Rectal smooth muscle tissue (tissue), 1 donor: ENCODE results near the gene CPNE8.

Experiments
- H3K27ac ChIP-seq: one replicate; pipeline ENCODE4 v1.7.0; 2013; ENCODE audit warnings: low read depth, low read length, inconsistent platforms
- H3K27me3 ChIP-seq: one replicate; pipeline ENCODE4 v1.7.0; 2013; ENCODE audit warnings: low read length; ENCODE audit not compliant: control insufficient read depth, insufficient read depth
- H3K36me3 ChIP-seq: one replicate; pipeline ENCODE4 v1.7.0; 2013; ENCODE audit warnings: low read length; ENCODE audit not compliant: control insufficient read depth, insufficient read depth
- H3K4me1 ChIP-seq: one replicate; pipeline ENCODE4 v1.7.0; 2013; ENCODE audit warnings: low read length; ENCODE audit not compliant: control insufficient read depth, insufficient read depth
- H3K4me3 ChIP-seq: one replicate; pipeline ENCODE4 v1.7.0; 2013; ENCODE audit warnings: low read length
- H3K9ac ChIP-seq: one replicate; pipeline ENCODE4 v1.7.0; 2013; ENCODE audit warnings: low read length

Gene CPNE8

GRCh38 chr12:38889297-38889815, 16.0 kb downstream of the CPNE8 start:
- no peaks in the 10 kb centered on the region for H3K36me3 ChIP-seq
- H3K27me3 ChIP-seq: no peaks in the 10 kb centered on the region
- no peak overlapping the region for H3K9ac ChIP-seq
- H3K4me3 ChIP-seq: no peak overlapping the region
- no peak overlapping the region for H3K27ac ChIP-seq
- H3K4me1 ChIP-seq: no peaks in the 10 kb centered on the region

GRCh38 chr12:38887770-38888169, 17.6 kb downstream of the CPNE8 start:
- Histone ChIP-seq H3K27ac (no peak overlapping the region), H3K9ac (no peak overlapping the region), H3K4me1 (no peaks in the 10 kb centered on the region), H3K27me3 (no peaks in the 10 kb centered on the region), H3K36me3 (no peaks in the 10 kb centered on the region), H3K4me3 (no peak overlapping the region)

- no peak overlapping the region for H3K27ac ChIP-seq
- H3K9ac ChIP-seq: no peak overlapping the region
- no peaks in the 10 kb centered on the region for H3K4me1 ChIP-seq
These were observed 18.5 kb downstream of the CPNE8 start for GRCh38 chr12:38886931-38887330.

GRCh38 chr12:38886064-38886463, 19.3 kb downstream of the CPNE8 start:
- H3K9ac ChIP-seq: no peak overlapping the region
- no peaks in the 10 kb centered on the region for H3K36me3 ChIP-seq
- no peaks in the 10 kb centered on the region for H3K4me1 ChIP-seq
- no peak overlapping the region for H3K27ac ChIP-seq
- no peak overlapping the region for H3K4me3 ChIP-seq
- no peaks in the 10 kb centered on the region for H3K27me3 ChIP-seq

More at GRCh38 chr12:38886931-38887330, 18.5 kb downstream of the CPNE8 start:
- H3K4me3 ChIP-seq: no peak overlapping the region
- H3K27me3 ChIP-seq: no peaks in the 10 kb centered on the region
- no peaks in the 10 kb centered on the region for H3K36me3 ChIP-seq

- Histone ChIP-seq H3K27ac (no peak overlapping the region), H3K4me3 (no peak overlapping the region), H3K9ac (no peak overlapping the region), H3K36me3 (no peaks in the 10 kb centered on the region), H3K27me3 (no peaks in the 10 kb centered on the region), H3K4me1 (no peaks in the 10 kb centered on the region)
These were observed 20.7 kb downstream of the CPNE8 start for GRCh38 chr12:38884666-38885065.

- H3K27ac ChIP-seq: no peak overlapping the region
- no peak overlapping the region for H3K9ac ChIP-seq
- no peak overlapping the region for H3K4me3 ChIP-seq
- no peaks in the 10 kb centered on the region for H3K4me1 ChIP-seq
- no peaks in the 10 kb centered on the region for H3K36me3 ChIP-seq
- H3K27me3 ChIP-seq: no peaks in the 10 kb centered on the region
These were observed 21.7 kb downstream of the CPNE8 start for GRCh38 chr12:38883629-38884134.

- Histone ChIP-seq H3K27me3 (no peaks in the 10 kb centered on the region), H3K9ac (no peak overlapping the region), H3K36me3 (no peaks in the 10 kb centered on the region), H3K27ac (no peak overlapping the region), H3K4me1 (no peaks in the 10 kb centered on the region), H3K4me3 (no peak overlapping the region)
These were observed 25.1 kb downstream of the CPNE8 start for GRCh38 chr12:38880288-38880687.

- H3K36me3 ChIP-seq: no peaks in the 10 kb centered on the region
These were observed 26.4 kb downstream of the CPNE8 start for GRCh38 chr12:38878986-38879385.

GRCh38 chr12:38878333-38878705, 27.1 kb downstream of the CPNE8 start:
- no peak overlapping the region for H3K27ac ChIP-seq
- no peaks in the 10 kb centered on the region for H3K4me1 ChIP-seq
- no peaks in the 10 kb centered on the region for H3K36me3 ChIP-seq
- H3K9ac ChIP-seq: no peak overlapping the region
- no peak overlapping the region for H3K4me3 ChIP-seq
- no peaks in the 10 kb centered on the region for H3K27me3 ChIP-seq

More at GRCh38 chr12:38878986-38879385, 26.4 kb downstream of the CPNE8 start:
- H3K4me3 ChIP-seq: no peak overlapping the region
- H3K27ac ChIP-seq: no peak overlapping the region
- H3K9ac ChIP-seq: no peak overlapping the region
- no peaks in the 10 kb centered on the region for H3K4me1 ChIP-seq
- H3K27me3 ChIP-seq: no peaks in the 10 kb centered on the region

- H3K9ac ChIP-seq: no peak overlapping the region
- no peak overlapping the region for H3K4me3 ChIP-seq
- no peaks in the 10 kb centered on the region for H3K4me1 ChIP-seq
- H3K36me3 ChIP-seq: no peaks in the 10 kb centered on the region
- H3K27me3 ChIP-seq: no peaks in the 10 kb centered on the region
- H3K27ac ChIP-seq: no peak overlapping the region
These were observed 29.7 kb downstream of the CPNE8 start for GRCh38 chr12:38875586-38876228.

- H3K27ac ChIP-seq: no peak overlapping the region
- no peak overlapping the region for H3K9ac ChIP-seq
- no peaks in the 10 kb centered on the region for H3K4me1 ChIP-seq
- H3K36me3 ChIP-seq: no peaks in the 10 kb centered on the region
- no peaks in the 10 kb centered on the region for H3K27me3 ChIP-seq
- no peak overlapping the region for H3K4me3 ChIP-seq
These were observed 32.8 kb downstream of the CPNE8 start for GRCh38 chr12:38872561-38872960.

GRCh38 chr12:38872156-38872555, 33.2 kb downstream of the CPNE8 start:
- no peaks in the 10 kb centered on the region for H3K4me1 ChIP-seq
- no peak overlapping the region for H3K9ac ChIP-seq
- H3K27ac ChIP-seq: no peak overlapping the region
- no peaks in the 10 kb centered on the region for H3K27me3 ChIP-seq
- no peaks in the 10 kb centered on the region for H3K36me3 ChIP-seq
- H3K4me3 ChIP-seq: no peak overlapping the region

GRCh38 chr12:38869036-38869435, 36.4 kb downstream of the CPNE8 start:
- H3K27ac ChIP-seq: no peak overlapping the region
- no peak overlapping the region for H3K9ac ChIP-seq
- no peaks in the 10 kb centered on the region for H3K36me3 ChIP-seq
- no peak overlapping the region for H3K4me3 ChIP-seq
- no peaks in the 10 kb centered on the region for H3K27me3 ChIP-seq
- H3K4me1 ChIP-seq: no peaks in the 10 kb centered on the region
